Glutamatergic neuron (in vitro differentiated cells): ENCODE measurements around the gene CHIT1. TPM values are rescaled to one million over a fixed set of nuclear protein-coding genes. Genes with fewer than 3 reads are reported as not detected.

Experiments
- DNase-seq: peaks from one replicate; pipeline ENCODE4 v3.0.0; 2022
- H3K27ac Mint-ChIP-seq: one replicate; pipeline ENCODE4 v1.8.0; 2020; ENCODE audit warnings: mild to moderate bottlenecking, mixed read lengths, inconsistent platforms; ENCODE audit not compliant: unreplicated experiment
- H3K27me3 Mint-ChIP-seq: one replicate; pipeline ENCODE4 v1.8.0; 2020; ENCODE audit warnings: mild to moderate bottlenecking, moderate library complexity, mixed read lengths, inconsistent platforms; ENCODE audit not compliant: unreplicated experiment
- H3K36me3 Mint-ChIP-seq: one replicate; pipeline ENCODE4 v1.8.0; 2020; ENCODE audit warnings: mild to moderate bottlenecking, mixed read lengths, inconsistent platforms; ENCODE audit not compliant: unreplicated experiment
- H3K4me1 Mint-ChIP-seq: one replicate; pipeline ENCODE4 v1.8.0; 2020; ENCODE audit warnings: mild to moderate bottlenecking, low read depth, mixed read lengths, inconsistent platforms; ENCODE audit not compliant: unreplicated experiment
- H3K4me3 Mint-ChIP-seq: one replicate; pipeline ENCODE4 v1.8.0; 2020; ENCODE audit warnings: mild to moderate bottlenecking, mixed read lengths, inconsistent platforms; ENCODE audit not compliant: unreplicated experiment
- H3K9me3 Mint-ChIP-seq: one replicate; pipeline ENCODE4 v1.8.0; 2020; ENCODE audit warnings: mild to moderate bottlenecking, moderate library complexity, mixed read lengths, inconsistent platforms; ENCODE audit not compliant: unreplicated experiment
- total RNA-seq: library from RNA; stranded (reverse); fragmentation: NEBNext Ultra II Directional; extraction: Animal tissue kit (Norgen Biotek cat#: 25700); gene quantifications from one replicate; pipeline ENCODE4 v1.2.1, GENCODE V29; 2021; ENCODE audit not compliant: unreplicated experiment
- TF ChIP-seq, protein P1 (sequence below): fragments of 200-600 bp; sonication (generic); IDR thresholded peaks from one replicate; pipeline ENCODE4 v1.5.0; 2021; ENCODE audit not compliant: partially characterized antibody, unreplicated experiment

Gene CHIT1
- total RNA-seq, 1 donor from 2014 or later, result 0.10 TPM

- DNase-seq, result no peak
- H3K27ac Mint-ChIP-seq, result no peak overlapping the region
- H3K9me3 Mint-ChIP-seq, result peaks cover 4% of the 10 kb centered on the region
- no peaks in the 10 kb centered on the region for H3K36me3 Mint-ChIP-seq
- TF ChIP-seq, protein P1, sequence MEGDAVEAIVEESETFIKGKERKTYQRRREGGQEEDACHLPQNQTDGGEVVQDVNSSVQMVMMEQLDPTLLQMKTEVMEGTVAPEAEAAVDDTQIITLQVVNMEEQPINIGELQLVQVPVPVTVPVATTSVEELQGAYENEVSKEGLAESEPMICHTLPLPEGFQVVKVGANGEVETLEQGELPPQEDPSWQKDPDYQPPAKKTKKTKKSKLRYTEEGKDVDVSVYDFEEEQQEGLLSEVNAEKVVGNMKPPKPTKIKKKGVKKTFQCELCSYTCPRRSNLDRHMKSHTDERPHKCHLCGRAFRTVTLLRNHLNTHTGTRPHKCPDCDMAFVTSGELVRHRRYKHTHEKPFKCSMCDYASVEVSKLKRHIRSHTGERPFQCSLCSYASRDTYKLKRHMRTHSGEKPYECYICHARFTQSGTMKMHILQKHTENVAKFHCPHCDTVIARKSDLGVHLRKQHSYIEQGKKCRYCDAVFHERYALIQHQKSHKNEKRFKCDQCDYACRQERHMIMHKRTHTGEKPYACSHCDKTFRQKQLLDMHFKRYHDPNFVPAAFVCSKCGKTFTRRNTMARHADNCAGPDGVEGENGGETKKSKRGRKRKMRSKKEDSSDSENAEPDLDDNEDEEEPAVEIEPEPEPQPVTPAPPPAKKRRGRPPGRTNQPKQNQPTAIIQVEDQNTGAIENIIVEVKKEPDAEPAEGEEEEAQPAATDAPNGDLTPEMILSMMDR, result no peak
- H3K4me3 Mint-ChIP-seq, result no peak overlapping the region
- H3K4me1 Mint-ChIP-seq, result peaks cover 51% of the 10 kb centered on the region
- peaks cover 9% of the 10 kb centered on the region for H3K27me3 Mint-ChIP-seq
Observed at GRCh38 chr1:203276408-203276807, 46.9 kb upstream of the CHIT1 start.

DNA sequence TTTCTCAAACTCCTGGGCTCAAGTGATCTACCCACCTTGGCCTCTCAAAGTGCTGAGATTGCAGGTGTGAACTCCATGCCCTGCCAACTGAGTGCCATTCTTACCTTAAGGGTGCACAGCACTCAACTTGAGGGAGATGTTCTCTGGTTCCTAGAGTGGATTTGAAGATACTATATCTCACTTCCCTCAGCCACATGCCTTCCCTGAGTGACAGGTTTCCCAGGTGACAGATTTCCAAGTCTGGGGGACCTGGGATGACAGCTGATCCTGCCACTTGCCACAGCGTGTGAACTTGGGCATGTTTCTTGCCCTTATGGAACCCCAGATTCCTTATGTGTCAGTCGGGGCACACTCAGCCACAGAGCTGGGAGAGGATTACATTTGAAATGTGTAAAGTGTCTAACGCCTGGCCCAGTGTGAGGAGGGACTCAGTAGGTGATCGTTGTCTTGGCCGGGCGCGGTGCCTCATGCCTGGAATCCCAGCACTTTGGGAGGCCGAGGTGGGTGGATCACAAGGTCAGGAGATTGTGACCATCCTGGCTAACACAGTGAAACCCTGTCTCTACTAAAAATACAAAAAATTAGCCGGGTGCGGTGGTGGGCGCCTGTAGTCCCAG lies 46.3 kb upstream of the CHIT1 start:
- peaks cover 44% of the 10 kb centered on the region for H3K4me1 Mint-ChIP-seq
- H3K4me3 Mint-ChIP-seq, result peak overlapping the region; percentile 67
- TF ChIP-seq, protein P1, result no peak
- peaks cover 9% of the 10 kb centered on the region for H3K27me3 Mint-ChIP-seq
- no peak for DNase-seq
- H3K9me3 Mint-ChIP-seq, result peaks cover 4% of the 10 kb centered on the region
- peak overlapping the region; percentile 88 for H3K27ac Mint-ChIP-seq
- H3K36me3 Mint-ChIP-seq, result no peaks in the 10 kb centered on the region

- TF ChIP-seq, protein P1, result no peak
- no peak for DNase-seq
- H3K4me1 Mint-ChIP-seq, result peaks cover 37% of the 10 kb centered on the region
- H3K36me3 Mint-ChIP-seq, result no peaks in the 10 kb centered on the region
- H3K4me3 Mint-ChIP-seq, result peak overlapping the region; percentile 67
- H3K9me3 Mint-ChIP-seq, result peaks cover 3% of the 10 kb centered on the region
- peaks cover 9% of the 10 kb centered on the region for H3K27me3 Mint-ChIP-seq
- H3K27ac Mint-ChIP-seq, result peak overlapping the region; percentile 88
Observed at GRCh38 chr1:203274603-203275381, 45.3 kb upstream of the CHIT1 start.

DNA sequence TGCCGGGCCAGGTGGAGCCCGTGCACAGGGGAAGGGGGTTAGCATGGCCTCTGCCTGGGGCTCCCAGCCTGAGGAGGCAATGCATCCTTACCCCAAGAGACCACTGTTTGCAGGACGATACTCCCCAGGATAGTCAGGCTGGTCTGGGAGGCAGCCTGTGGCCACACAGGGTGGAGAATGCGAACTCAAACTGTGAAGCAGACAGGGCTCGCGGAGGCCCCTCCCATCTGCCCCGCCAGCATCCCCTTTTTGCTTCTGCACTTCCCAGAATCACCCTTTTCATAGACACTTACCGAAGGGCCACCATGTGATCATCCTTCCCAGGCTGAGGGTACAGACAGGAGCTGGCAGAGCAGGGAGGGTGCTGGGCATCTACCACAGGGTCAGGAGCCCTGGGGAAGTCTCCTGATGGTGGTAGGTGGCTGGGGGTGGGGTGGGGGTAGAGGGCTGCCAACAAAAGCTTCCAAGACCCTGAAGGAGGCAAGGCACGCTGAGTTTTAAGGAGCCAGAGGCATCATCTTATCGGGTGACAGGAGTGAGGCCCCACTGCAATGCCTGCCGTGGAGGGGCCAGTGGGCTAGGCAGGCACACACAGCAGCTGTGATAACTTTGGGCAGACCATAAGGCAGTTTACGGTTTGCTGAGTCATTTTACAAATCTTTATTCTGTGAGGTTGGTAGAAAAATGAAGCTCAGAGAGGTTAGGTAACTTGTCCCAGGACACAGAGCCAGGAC lies 44.6 kb upstream of the CHIT1 start:
- H3K27me3 Mint-ChIP-seq, result peaks cover 9% of the 10 kb centered on the region
- peak overlapping the region; percentile 88 for H3K27ac Mint-ChIP-seq
- H3K36me3 Mint-ChIP-seq, result no peaks in the 10 kb centered on the region
- TF ChIP-seq, protein P1, result no peak
- peak overlapping the region; percentile 49 for H3K4me3 Mint-ChIP-seq
- H3K4me1 Mint-ChIP-seq, result peaks cover 35% of the 10 kb centered on the region
- H3K9me3 Mint-ChIP-seq, result peaks cover 2% of the 10 kb centered on the region
- no peak for DNase-seq
